Upper lobe of left lung (tissue), 4 donors: ENCODE measurements around the gene KLF13.

Source experiments
- CTCF ChIP-seq, 6 experiments: fragments of 450-650 bp in 4 of 6; fragments of 200-600 bp in 2 of 6; sonication (generic) in 2 of 6; IDR thresholded peaks; one replicate each; pipeline ENCODE4 v1.5.1; 2016 to 2019; ENCODE audit warnings: antibody characterized with exemption in 6 of 6
- POLR2A ChIP-seq, 4 donors: fragments of 450-650 bp; IDR thresholded peaks; one replicate each; pipeline ENCODE4 v1.5.1; 2016 to 2017; ENCODE audit warnings: antibody characterized with exemption in 4 of 4, mild to moderate bottlenecking in 2 of 4

- TF ChIP-seq POLR2A (IDR thresholded peaks at IDR 0.05) (no peak), CTCF (IDR thresholded peaks at IDR 0.05) (no peak)
These were observed 48.0 kb upstream of the KLF13 start for GRCh38 chr15:31278544-31279220.
